ENCODE data around the gene HAUS7.

DNA sequence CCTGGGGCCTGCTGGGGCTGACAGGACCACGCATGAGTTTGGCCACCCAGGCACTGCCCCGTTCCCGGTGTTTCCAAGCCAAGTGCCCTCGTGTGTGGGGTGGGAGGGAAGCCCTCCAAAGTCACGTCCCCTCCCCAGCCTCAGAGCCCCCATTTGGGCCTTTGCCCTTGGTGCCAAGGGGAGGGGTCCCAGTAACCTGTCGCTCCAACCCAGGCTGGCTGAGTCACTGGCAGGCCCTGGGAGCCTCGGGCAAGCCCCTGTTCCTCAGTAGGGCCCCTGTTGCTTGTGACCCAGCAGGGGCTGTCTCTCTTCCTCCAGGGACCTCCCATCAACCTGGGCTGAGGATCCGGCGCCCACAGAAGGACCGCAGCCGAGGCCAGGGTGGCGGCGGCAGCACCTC is 10.7 kb upstream of the HAUS7 start:
- TF ChIP-seq, protein P1, sequence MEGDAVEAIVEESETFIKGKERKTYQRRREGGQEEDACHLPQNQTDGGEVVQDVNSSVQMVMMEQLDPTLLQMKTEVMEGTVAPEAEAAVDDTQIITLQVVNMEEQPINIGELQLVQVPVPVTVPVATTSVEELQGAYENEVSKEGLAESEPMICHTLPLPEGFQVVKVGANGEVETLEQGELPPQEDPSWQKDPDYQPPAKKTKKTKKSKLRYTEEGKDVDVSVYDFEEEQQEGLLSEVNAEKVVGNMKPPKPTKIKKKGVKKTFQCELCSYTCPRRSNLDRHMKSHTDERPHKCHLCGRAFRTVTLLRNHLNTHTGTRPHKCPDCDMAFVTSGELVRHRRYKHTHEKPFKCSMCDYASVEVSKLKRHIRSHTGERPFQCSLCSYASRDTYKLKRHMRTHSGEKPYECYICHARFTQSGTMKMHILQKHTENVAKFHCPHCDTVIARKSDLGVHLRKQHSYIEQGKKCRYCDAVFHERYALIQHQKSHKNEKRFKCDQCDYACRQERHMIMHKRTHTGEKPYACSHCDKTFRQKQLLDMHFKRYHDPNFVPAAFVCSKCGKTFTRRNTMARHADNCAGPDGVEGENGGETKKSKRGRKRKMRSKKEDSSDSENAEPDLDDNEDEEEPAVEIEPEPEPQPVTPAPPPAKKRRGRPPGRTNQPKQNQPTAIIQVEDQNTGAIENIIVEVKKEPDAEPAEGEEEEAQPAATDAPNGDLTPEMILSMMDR (IDR thresholded peaks at IDR 0.05) = no peak
- TF ChIP-seq, protein P2, sequence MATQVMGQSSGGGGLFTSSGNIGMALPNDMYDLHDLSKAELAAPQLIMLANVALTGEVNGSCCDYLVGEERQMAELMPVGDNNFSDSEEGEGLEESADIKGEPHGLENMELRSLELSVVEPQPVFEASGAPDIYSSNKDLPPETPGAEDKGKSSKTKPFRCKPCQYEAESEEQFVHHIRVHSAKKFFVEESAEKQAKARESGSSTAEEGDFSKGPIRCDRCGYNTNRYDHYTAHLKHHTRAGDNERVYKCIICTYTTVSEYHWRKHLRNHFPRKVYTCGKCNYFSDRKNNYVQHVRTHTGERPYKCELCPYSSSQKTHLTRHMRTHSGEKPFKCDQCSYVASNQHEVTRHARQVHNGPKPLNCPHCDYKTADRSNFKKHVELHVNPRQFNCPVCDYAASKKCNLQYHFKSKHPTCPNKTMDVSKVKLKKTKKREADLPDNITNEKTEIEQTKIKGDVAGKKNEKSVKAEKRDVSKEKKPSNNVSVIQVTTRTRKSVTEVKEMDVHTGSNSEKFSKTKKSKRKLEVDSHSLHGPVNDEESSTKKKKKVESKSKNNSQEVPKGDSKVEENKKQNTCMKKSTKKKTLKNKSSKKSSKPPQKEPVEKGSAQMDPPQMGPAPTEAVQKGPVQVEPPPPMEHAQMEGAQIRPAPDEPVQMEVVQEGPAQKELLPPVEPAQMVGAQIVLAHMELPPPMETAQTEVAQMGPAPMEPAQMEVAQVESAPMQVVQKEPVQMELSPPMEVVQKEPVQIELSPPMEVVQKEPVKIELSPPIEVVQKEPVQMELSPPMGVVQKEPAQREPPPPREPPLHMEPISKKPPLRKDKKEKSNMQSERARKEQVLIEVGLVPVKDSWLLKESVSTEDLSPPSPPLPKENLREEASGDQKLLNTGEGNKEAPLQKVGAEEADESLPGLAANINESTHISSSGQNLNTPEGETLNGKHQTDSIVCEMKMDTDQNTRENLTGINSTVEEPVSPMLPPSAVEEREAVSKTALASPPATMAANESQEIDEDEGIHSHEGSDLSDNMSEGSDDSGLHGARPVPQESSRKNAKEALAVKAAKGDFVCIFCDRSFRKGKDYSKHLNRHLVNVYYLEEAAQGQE (IDR thresholded peaks at IDR 0.05; ENCODE audit: insufficient read depth in 1 of 2, low read depth in 2 of 2, low read length in 1 of 2) = no peak
- TF ChIP-seq POLR2AphosphoS5 (IDR thresholded peaks at IDR 0.05; ENCODE audit: low read depth, low read length) (no peak), SIN3A (IDR thresholded peaks at IDR 0.05; ENCODE audit: borderline replicate concordance, insufficient read depth, low read depth, low read length) (no peak), TCF7L2 (IDR thresholded peaks at IDR 0.05; ENCODE audit: low read depth, low read length) (no peak)
